Measurements from ENCODE around the gene LCORL. TPM values are rescaled to one million over a fixed set of nuclear protein-coding genes. Genes with fewer than 3 reads are reported as not detected.
"Not testable (repeated sequence)": the region's sequence is repeated elsewhere in the genome, so short reads cannot be mapped to it uniquely, and the experiment has no call there.

The LCORL gene
- total RNA-seq, 1 donor from 2014 or later, result 5.9 TPM

GRCh38 chr4:18020671-18021469 is 685 bp downstream of the LCORL start:
- ATAC-seq (peak; percentile 22), DNase-seq (ENCODE audit: low spot score) (peak; percentile 57)

- DNase-seq (ENCODE audit: low spot score), result no peak
- ATAC-seq, result no peak
These were observed 1.3 kb downstream of the LCORL start for GRCh38 chr4:18020145-18020670.

GRCh38 chr4:18014269-18014668 is 7.3 kb downstream of the LCORL start:
- ATAC-seq (no peak), DNase-seq (ENCODE audit: low spot score) (no peak)

GRCh38 chr4:18012807-18013462 is 8.6 kb downstream of the LCORL start:
- ATAC-seq, result no peak
- DNase-seq (ENCODE audit: low spot score), result no peak

GRCh38 chr4:18012134-18012806 is 9.3 kb downstream of the LCORL start:
- no peak for ATAC-seq

GRCh38 chr4:18007625-18008024 is 13.9 kb downstream of the LCORL start:
- ATAC-seq, result no peak
- DNase-seq (ENCODE audit: low spot score), result no peak

More at GRCh38 chr4:18012134-18012806, 9.3 kb downstream of the LCORL start:
- no peak for DNase-seq (ENCODE audit: low spot score)

- DNase-seq (ENCODE audit: low spot score); ATAC-seq: not testable (repeated sequence)
These were observed 15.1 kb downstream of the LCORL start for GRCh38 chr4:18006432-18006831.

GRCh38 chr4:17997129-17997528 is 24.4 kb downstream of the LCORL start:
- no peak for DNase-seq (ENCODE audit: low spot score)
- no peak for ATAC-seq

- DNase-seq (ENCODE audit: low spot score), result no peak
- ATAC-seq, result no peak
These were observed 26.4 kb downstream of the LCORL start for GRCh38 chr4:17995165-17995564.

- no peak for DNase-seq (ENCODE audit: low spot score)
- no peak for ATAC-seq
These were observed 35.7 kb downstream of the LCORL start for GRCh38 chr4:17985832-17986231.

- DNase-seq (ENCODE audit: low spot score), result no peak
- ATAC-seq, result no peak
These were observed 40.5 kb downstream of the LCORL start for GRCh38 chr4:17981063-17981462.

- no peak for DNase-seq (ENCODE audit: low spot score)
- no peak for ATAC-seq
These were observed 52.8 kb downstream of the LCORL start for GRCh38 chr4:17968721-17969120.

- DNase-seq (ENCODE audit: low spot score) (no peak), ATAC-seq (no peak)
These were observed 54.5 kb downstream of the LCORL start for GRCh38 chr4:17967078-17967477.

- ATAC-seq (no peak), DNase-seq (ENCODE audit: low spot score) (no peak)
These were observed 55.2 kb downstream of the LCORL start for GRCh38 chr4:17966312-17966711.

GRCh38 chr4:17964576-17964975 is 57.0 kb downstream of the LCORL start:
- DNase-seq (ENCODE audit: low spot score) (no peak), ATAC-seq (no peak)

- no peak for ATAC-seq
- DNase-seq (ENCODE audit: low spot score), result no peak
These were observed 59.4 kb downstream of the LCORL start for GRCh38 chr4:17962171-17962570.

GRCh38 chr4:17961249-17961648 is 60.3 kb downstream of the LCORL start:
- no peak for DNase-seq (ENCODE audit: low spot score)
- ATAC-seq, result peak; percentile 39

GRCh38 chr4:17958181-17958580 is 63.4 kb downstream of the LCORL start:
- ATAC-seq (no peak), DNase-seq (ENCODE audit: low spot score) (no peak)

- no peak for DNase-seq (ENCODE audit: low spot score)
- ATAC-seq, result no peak
These were observed 63.9 kb downstream of the LCORL start for GRCh38 chr4:17957688-17958087.

GRCh38 chr4:17956245-17956644 is 65.3 kb downstream of the LCORL start:
- no peak for DNase-seq (ENCODE audit: low spot score)
- ATAC-seq, result no peak

GRCh38 chr4:17945303-17945702 is 76.3 kb downstream of the LCORL start:
- no peak for ATAC-seq
- no peak for DNase-seq (ENCODE audit: low spot score)

- DNase-seq (ENCODE audit: low spot score), result no peak
- no peak for ATAC-seq
These were observed 79.8 kb downstream of the LCORL start for GRCh38 chr4:17941731-17942130.
